CD14-positive monocyte (primary cell): ENCODE results near the gene METTL6. TPM values are rescaled to one million over a fixed set of nuclear protein-coding genes. Genes with fewer than 3 reads are reported as not detected.

Source experiments
- DNase-seq, 3 donors: peaks; one replicate each; pipeline ENCODE4 v3.0.0-alpha.2; 2011 to 2022
- H2AFZ ChIP-seq: 2 replicates; pipeline ENCODE4 v1.6.0; 2012; ENCODE audit warnings: mild to moderate bottlenecking, low read depth, low read length, inconsistent platforms; ENCODE audit not compliant: insufficient read depth, poor library complexity, severe bottlenecking
- H3K27ac ChIP-seq, 2 donors: 1 replicate in 1 of 2; 2 replicates in 1 of 2; pipeline ENCODE4 v1.5.1; 2012 to 2013; ENCODE audit warnings: low read length in 2 of 2, control low read depth in 1 of 2, inconsistent platforms in 1 of 2, low read depth in 1 of 2, mild to moderate bottlenecking in 1 of 2
- H3K27me3 ChIP-seq, 2 donors: one replicate each; pipeline versions ENCODE4 v1.6.0 to v1.6.1; 2011 to 2013; ENCODE audit warnings: low read length in 2 of 2; ENCODE audit not compliant: control insufficient read depth in 2 of 2, insufficient read depth in 2 of 2
- H3K36me3 ChIP-seq, 2 donors: replicated peaks in 1 of 2; 1 replicate in 1 of 2; 2 replicates in 1 of 2; pipeline versions ENCODE4 v1.5.1 to v1.6.1; 2012 to 2013; ENCODE audit warnings: low read length in 2 of 2, control low read depth in 1 of 2, inconsistent platforms in 1 of 2, mild to moderate bottlenecking in 1 of 2; ENCODE audit not compliant: insufficient read depth in 2 of 2, control insufficient read depth in 1 of 2
- H3K4me1 ChIP-seq, 2 donors: 1 replicate in 1 of 2; 2 replicates in 1 of 2; pipeline versions ENCODE4 v1.5.1 to v1.6.1; 2012 to 2013; ENCODE audit warnings: low read length in 2 of 2, control low read depth in 1 of 2, inconsistent platforms in 1 of 2, mild to moderate bottlenecking in 1 of 2, moderate library complexity in 1 of 2; ENCODE audit not compliant: insufficient read depth in 2 of 2, control insufficient read depth in 1 of 2
- H3K4me2 ChIP-seq: replicated peaks from 2 replicates; pipeline ENCODE3; 2012; ENCODE audit warnings: low read length, moderate library complexity, mild to moderate bottlenecking; ENCODE audit not compliant: poor library complexity, severe bottlenecking; ENCODE audit errors: extremely low read depth
- H3K4me3 ChIP-seq, 3 experiments: fragments of 200-600 bp in 1 of 3; sonication (generic) in 1 of 3; replicated peaks in 1 of 3; 1 replicate in 2 of 3; 2 replicates in 1 of 3; pipeline ENCODE4 v1.5.1; 2011 to 2013; ENCODE audit warnings: low read length in 3 of 3, mild to moderate bottlenecking in 3 of 3, control low read depth in 2 of 3, low read depth in 2 of 3, inconsistent platforms in 1 of 3, moderate library complexity in 1 of 3
- H3K79me2 ChIP-seq: 2 replicates; pipeline ENCODE4 v1.6.0; 2012; ENCODE audit warnings: mild to moderate bottlenecking, control low read depth, inconsistent platforms, low read length, moderate library complexity; ENCODE audit not compliant: insufficient read depth
- H3K9ac ChIP-seq: 2 replicates; pipeline ENCODE4 v1.6.0; 2017; ENCODE audit warnings: low read length, mild to moderate bottlenecking; ENCODE audit not compliant: insufficient read depth, poor library complexity, severe bottlenecking
- H3K9me3 ChIP-seq, 2 donors: replicated peaks in 1 of 2; 1 replicate in 1 of 2; 2 replicates in 1 of 2; pipeline versions ENCODE4 v1.5.1 to v1.6.1; 2012 to 2013; ENCODE audit warnings: low read length in 2 of 2, control low read depth in 1 of 2; ENCODE audit not compliant: control insufficient read depth in 1 of 2, insufficient read depth in 1 of 2
- H4K20me1 ChIP-seq: 2 replicates; pipeline ENCODE4 v1.6.0; 2012; ENCODE audit warnings: mild to moderate bottlenecking, low read length, control low read depth, moderate library complexity; ENCODE audit not compliant: insufficient read depth
- H3K27ac Mint-ChIP-seq, 7 donors: one replicate each; pipeline ENCODE4 v1.8.0; 2020; ENCODE audit warnings: mild to moderate bottlenecking in 7 of 7, mixed read lengths in 7 of 7, moderate library complexity in 6 of 7, inconsistent platforms in 2 of 7
- H3K27me3 Mint-ChIP-seq, 3 donors: one replicate each; pipeline ENCODE4 v1.8.0; 2021 to 2022; ENCODE audit warnings: low read depth in 3 of 3, mild to moderate bottlenecking in 3 of 3, mixed read lengths in 3 of 3, moderate library complexity in 3 of 3, inconsistent platforms in 1 of 3
- H3K36me3 Mint-ChIP-seq, 2 donors: one replicate each; pipeline ENCODE4 v1.8.0; 2020; ENCODE audit warnings: mixed read lengths in 2 of 2, inconsistent platforms in 1 of 2, mild to moderate bottlenecking in 1 of 2
- H3K4me1 Mint-ChIP-seq: one replicate; pipeline ENCODE4 v1.8.0; 2020; ENCODE audit warnings: mild to moderate bottlenecking, mixed read lengths
- H3K4me3 Mint-ChIP-seq, 2 donors: one replicate each; pipeline ENCODE4 v1.8.0; 2020; ENCODE audit warnings: mild to moderate bottlenecking in 2 of 2, mixed read lengths in 2 of 2, moderate library complexity in 1 of 2
- H3K9me3 Mint-ChIP-seq, 7 donors: one replicate each; pipeline ENCODE4 v1.8.0; 2020 to 2022; ENCODE audit warnings: mixed read lengths in 7 of 7, mild to moderate bottlenecking in 6 of 7, moderate library complexity in 6 of 7, inconsistent platforms in 2 of 7
- CTCF ChIP-seq: fragments of 200-600 bp; IDR thresholded peaks from one replicate; pipeline ENCODE4 v1.8.0; 2022; ENCODE audit warnings: antibody characterized with exemption, mild to moderate bottlenecking
- WGBS: methylation state at CpG from one replicate; pipeline ENCODE4 v1.1.5; 2013; ENCODE audit warnings: missing lambda C conversion rate; ENCODE audit not compliant: insufficient coverage; 5-methylcytosine and 5-hydroxymethylcytosine counted together
- intact Hi-C, 2 donors: fragments of 100-400 bp; cut with micrococcal nuclease; formaldehyde crosslinking; loops; one replicate each; pipeline versions ENCODE4 v1.15.0 to v1.15.1; 2023
- polyA plus RNA-seq, 3 donors: library from polyadenylated mRNA; depleted of rRNA in 1 of 3; unstranded in 2 of 3; stranded (reverse) in 1 of 3; fragments of 300-500 nt in 2 of 3; fragments of >200 nt in 1 of 3; fragmentation: Illumina TruSeq in 2 of 3; gene quantifications; 1 replicate in 2 of 3; 2 replicates in 1 of 3; pipeline ENCODE4 v1.2.3, GENCODE V29; 2012 to 2021

METTL6 gene
- polyA plus RNA-seq, 3 donors, result 4.4 to 15.1 (median 9.1) TPM

GRCh38 chr3:15449489-15450224 lies 22.3 kb upstream of the METTL6 start:
- intact Hi-C loops, result loop anchor here in 1 of 2 donors (10.0 kb wide), 1 partner anchor 105 kb away; no protein-coding TSS in a partner anchor
- Histone ChIP-seq H4K20me1 (no peaks in the 10 kb centered on the region), H3K79me2 (no peaks in the 10 kb centered on the region), H3K4me1 (peaks cover 0 to 5% of the 10 kb centered on the region in 2 donors), H2AFZ (no peak overlapping the region), H3K9ac (no peak overlapping the region), H3K36me3 (peaks cover 0 to 4% of the 10 kb centered on the region in 2 donors), H3K9me3 (no peaks in the 10 kb centered on the region), H3K4me3 (no peak overlapping the region), H3K4me2 (no peak overlapping the region), H3K27ac (no peak overlapping the region), H3K27me3 (no peaks in the 10 kb centered on the region)
- H3K4me3 Mint-ChIP-seq, result no peak overlapping the region
- peaks cover 0 to 3% (median 0%) of the 10 kb centered on the region in 7 donors for H3K9me3 Mint-ChIP-seq
- H3K36me3 Mint-ChIP-seq, result peaks cover 26 to 29% of the 10 kb centered on the region in 2 donors
- peaks cover 4% of the 10 kb centered on the region for H3K4me1 Mint-ChIP-seq
- no peak for DNase-seq
- WGBS, result 100% methylated on average over 1 of the region's 3 CpGs
- H3K27ac Mint-ChIP-seq, result peak overlapping the region in 2 of 7 donors; percentile 27 to 38
- H3K27me3 Mint-ChIP-seq, result peaks cover 0 to 4% (median 3%) of the 10 kb centered on the region in 3 donors
- no peak for TF ChIP-seq CTCF

GRCh38 chr3:15443826-15444524 lies 16.6 kb upstream of the METTL6 start:
- peaks cover 16 to 50% of the 10 kb centered on the region in 2 donors for H3K36me3 ChIP-seq
- Mint-ChIP-seq H3K36me3 (peaks cover 71 to 72% of the 10 kb centered on the region in 2 donors), H3K4me3 (no peak overlapping the region), H3K27me3 (peaks cover 0 to 3% (median 1%) of the 10 kb centered on the region in 3 donors), H3K27ac (peak overlapping the region in 2 of 7 donors; percentile 40 to 43), H3K4me1 (peaks cover 42% of the 10 kb centered on the region), H3K9me3 (peaks cover 0 to 6% (median 0%) of the 10 kb centered on the region in 7 donors)
- H3K27me3 ChIP-seq, result no peaks in the 10 kb centered on the region
- intact Hi-C loops, result loop anchor here in 1 of 2 donors (10.0 kb wide), 1 partner anchor 111 kb away; no protein-coding TSS in a partner anchor
- DNase-seq, result no peak
- no peaks in the 10 kb centered on the region for H3K9me3 ChIP-seq
- H2AFZ ChIP-seq, result no peak overlapping the region
- H3K4me1 ChIP-seq, result peaks cover 31 to 33% of the 10 kb centered on the region in 2 donors
- H3K79me2 ChIP-seq, result peaks cover 20% of the 10 kb centered on the region
- no CpG with 5 or more reads among the region's 4 CpGs for WGBS
- no peaks in the 10 kb centered on the region for H4K20me1 ChIP-seq
- H3K4me3 ChIP-seq, result no peak overlapping the region
- no peak overlapping the region for H3K4me2 ChIP-seq
- H3K27ac ChIP-seq, result peak overlapping the region in 1 of 2 donors; percentile 23
- no peak for TF ChIP-seq CTCF
- H3K9ac ChIP-seq, result no peak overlapping the region
